Measurements from ENCODE around the gene RGS3. TPM values are rescaled to one million over a fixed set of nuclear protein-coding genes. Genes with fewer than 3 reads are reported as not detected.

Gene RGS3
- total RNA-seq, 1 experiment from 2014 or later = 16.6 TPM

GRCh38 chr9:113577525-113578261 is 114.2 kb downstream of the RGS3 start:
- POLR2A ChIA-PET = interaction anchor here (0.6 kb wide), 1 partner anchor 356 kb away, joined by 3 read pairs; the partner anchor contains the start of gene SLC31A1
- H3K9me3 Mint-ChIP-seq = no peaks in the 10 kb centered on the region
- H3K4me1 Mint-ChIP-seq = peaks cover 25% of the 10 kb centered on the region
- no peaks in the 10 kb centered on the region for H3K36me3 Mint-ChIP-seq
- no peak for ATAC-seq
- CTCF ChIA-PET = interaction anchor here (1.1 to 3.4 kb wide), 10 partner anchors 9 to 132 kb away, joined by 3 to 27 read pairs (median 11); no protein-coding TSS in a partner anchor
- DNase-seq (ENCODE audit: low spot score) = no peak
- H3K4me3 Mint-ChIP-seq = no peak overlapping the region
- no peak for TF ChIP-seq RORB (CRISPR knock-in tag; IDR thresholded peaks at IDR 0.05)
- no peaks in the 10 kb centered on the region for H3K27me3 Mint-ChIP-seq (ENCODE audit: low read depth)
- peak overlapping the region; percentile 22; the same call in 1 of the 2 replicates for H3K27ac Mint-ChIP-seq

- no peak overlapping the region for H3K27ac Mint-ChIP-seq
- no peaks in the 10 kb centered on the region for H3K27me3 Mint-ChIP-seq (ENCODE audit: low read depth)
- TF ChIP-seq GTF2I (CRISPR knock-in tag; conservative IDR thresholded peaks at IDR 0.05) (no peak), NR1H2 (CRISPR knock-in tag; IDR thresholded peaks at IDR 0.05) (no peak), OVOL2 (CRISPR knock-in tag; IDR thresholded peaks at IDR 0.05; ENCODE audit: borderline replicate concordance) (no peak), HMGA2 (CRISPR knock-in tag; IDR thresholded peaks at IDR 0.05) (no peak), ZNF532 (CRISPR knock-in tag; IDR thresholded peaks at IDR 0.05; ENCODE audit: borderline replicate concordance) (no peak), NR3C1 (CRISPR knock-in tag; conservative IDR thresholded peaks at IDR 0.05; ENCODE audit: low read depth) (no peak), SOX15 (CRISPR knock-in tag; IDR thresholded peaks at IDR 0.05) (no peak), ATF6 (CRISPR knock-in tag; IDR thresholded peaks at IDR 0.05) (no peak), CREB1 (CRISPR knock-in tag; IDR thresholded peaks at IDR 0.05) (no peak), ZNF232 (CRISPR knock-in tag; IDR thresholded peaks at IDR 0.05) (no peak), TEAD1 (CRISPR knock-in tag; IDR thresholded peaks at IDR 0.05) (no peak)
- DNase-seq (ENCODE audit: low spot score) (no peak), ATAC-seq (no peak)
- H3K4me3 Mint-ChIP-seq = no peak overlapping the region
- no peaks in the 10 kb centered on the region for H3K36me3 Mint-ChIP-seq
- ChIA-PET CTCF (interaction anchor here (0.7 to 3.0 kb wide), 11 partner anchors 8 to 133 kb away, joined by 3 to 27 read pairs (median 8); no protein-coding TSS in a partner anchor), POLR2A (interaction anchor here (0.6 to 1.0 kb wide), 2 partner anchors 8 to 357 kb away, joined by 3 read pairs; partner anchors contain the start of gene SLC31A1)
- H3K4me1 Mint-ChIP-seq = peaks cover 25% of the 10 kb centered on the region
- H3K9me3 Mint-ChIP-seq = no peaks in the 10 kb centered on the region
Measured at GRCh38 chr9:113578279-113578865, 114.8 kb downstream of the RGS3 start.

- Mint-ChIP-seq H3K27ac (no peak overlapping the region), H3K36me3 (no peaks in the 10 kb centered on the region), H3K4me3 (no peak overlapping the region), H3K27me3 (ENCODE audit: low read depth) (no peaks in the 10 kb centered on the region), H3K4me1 (peaks cover 24% of the 10 kb centered on the region), H3K9me3 (no peaks in the 10 kb centered on the region)
- DNase-seq (ENCODE audit: low spot score) (no peak), ATAC-seq (no peak)
- POLR2A ChIA-PET = interaction anchor here (1.0 kb wide), 1 partner anchor 7 kb away, joined by 3 read pairs; no protein-coding TSS in a partner anchor
- CTCF ChIA-PET = interaction anchor here (0.7 to 3.0 kb wide), 12 partner anchors 7 to 133 kb away, joined by 3 to 27 read pairs (median 8); no protein-coding TSS in a partner anchor
- TF ChIP-seq USF2 (CRISPR knock-in tag; IDR thresholded peaks at IDR 0.05) (no peak), GABPB1 (CRISPR knock-in tag; IDR thresholded peaks at IDR 0.05) (no peak), ETV6 (CRISPR knock-in tag; IDR thresholded peaks at IDR 0.05) (no peak), ELF4 (CRISPR knock-in tag; IDR thresholded peaks at IDR 0.05; ENCODE audit: low read depth) (no peak), ZMAT4 (CRISPR knock-in tag; IDR thresholded peaks at IDR 0.05) (no peak), ZNF425 (CRISPR knock-in tag; conservative IDR thresholded peaks at IDR 0.05) (no peak), NFATC4 (CRISPR knock-in tag; IDR thresholded peaks at IDR 0.05) (no peak), ZNF512 (CRISPR knock-in tag; IDR thresholded peaks at IDR 0.05; ENCODE audit: borderline replicate concordance) (no peak)
Measured at GRCh38 chr9:113578882-113579282, 115.4 kb downstream of the RGS3 start.
